Erythroblast (primary cell): Measurements from ENCODE around the gene SLIT1.

Experiments used
- DNase-seq, 2 experiments: peaks; one replicate each; lab custom pipeline; 2025; lab: John Stamatoyannopoulos, UW
- GATA1 ChIP-seq: IDR thresholded peaks from 2 replicates; pipeline ENCODE4 v1.6.1; 2011; ENCODE audit warnings: low read depth, mild to moderate bottlenecking, control low read depth, low read length, moderate library complexity
- POLR2A ChIP-seq: IDR thresholded peaks from 2 replicates; pipeline ENCODE4 v1.6.1; 2011; ENCODE audit warnings: mild to moderate bottlenecking, low read length

Gene SLIT1

DNA sequence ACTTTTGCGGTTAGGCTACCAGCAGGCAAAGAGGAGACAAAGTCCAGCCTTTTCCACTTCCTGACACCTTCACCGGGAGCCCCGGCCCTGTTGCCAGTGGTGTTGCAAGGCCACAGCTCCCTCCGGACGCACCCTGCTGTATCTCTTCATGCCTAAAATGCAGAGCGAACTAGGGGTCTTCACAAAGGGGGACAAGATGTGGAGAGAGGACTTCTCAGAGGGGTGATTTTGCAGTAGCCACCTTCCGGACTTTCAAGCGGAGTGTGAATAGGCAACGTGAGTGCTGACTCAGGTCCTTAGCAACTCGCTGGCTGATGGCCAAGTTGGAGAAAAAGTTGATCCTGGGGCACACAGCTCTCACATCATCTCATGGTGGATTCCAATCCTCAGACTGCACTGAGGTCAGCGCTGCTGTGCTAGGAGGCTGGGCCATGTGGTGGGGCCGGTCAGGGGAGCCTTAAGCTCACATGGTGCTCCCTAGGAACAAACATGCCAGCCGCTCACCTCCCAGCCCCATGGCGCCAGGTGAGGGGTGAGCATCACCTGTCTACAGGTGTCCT lies 187.3 kb downstream of the SLIT1 start:
- TF ChIP-seq POLR2A (no peak), GATA1 (no peak)
- DNase-seq, result peak in 1 of 2 experiments; percentile 19

- TF ChIP-seq GATA1 (no peak), POLR2A (no peak)
- DNase-seq, result no peak
Observed at GRCh38 chr10:96996275-96996965, 189.3 kb downstream of the SLIT1 start.

DNA sequence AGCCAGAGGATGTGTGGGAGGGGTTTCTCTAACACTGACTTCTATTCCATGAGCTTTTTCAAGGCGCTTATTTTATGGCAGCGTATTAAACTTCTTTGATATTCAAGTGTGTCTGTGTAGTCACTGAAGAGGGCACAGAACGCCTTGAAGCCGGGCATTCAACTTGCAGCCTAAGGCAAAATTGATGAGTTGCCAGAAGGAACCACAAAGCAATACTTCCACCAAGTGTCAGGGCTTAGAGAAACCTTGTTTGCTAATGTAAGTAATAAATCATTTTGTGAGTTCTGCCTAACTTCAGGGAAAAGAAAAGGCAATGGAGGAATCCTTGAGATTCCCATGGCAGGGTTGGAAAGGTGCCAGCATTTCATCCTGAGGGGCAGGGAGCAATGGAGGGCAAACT lies 189.9 kb downstream of the SLIT1 start:
- TF ChIP-seq POLR2A (no peak), GATA1 (no peak)
- DNase-seq, result no peak

- DNase-seq, result no peak
- TF ChIP-seq POLR2A (no peak), GATA1 (no peak)
Observed at GRCh38 chr10:96992721-96993120, 193.0 kb downstream of the SLIT1 start.

- DNase-seq, result no peak
- TF ChIP-seq GATA1, result no peak
- no peak for TF ChIP-seq POLR2A
Observed at GRCh38 chr10:96991313-96991841, 194.4 kb downstream of the SLIT1 start.

GRCh38 chr10:96988426-96988825 lies 197.3 kb downstream of the SLIT1 start:
- DNase-seq, result no peak
- TF ChIP-seq GATA1, result no peak
- TF ChIP-seq POLR2A, result no peak

GRCh38 chr10:96987842-96988175 lies 197.9 kb downstream of the SLIT1 start:
- DNase-seq, result no peak
- TF ChIP-seq GATA1 (no peak), POLR2A (no peak)

DNA sequence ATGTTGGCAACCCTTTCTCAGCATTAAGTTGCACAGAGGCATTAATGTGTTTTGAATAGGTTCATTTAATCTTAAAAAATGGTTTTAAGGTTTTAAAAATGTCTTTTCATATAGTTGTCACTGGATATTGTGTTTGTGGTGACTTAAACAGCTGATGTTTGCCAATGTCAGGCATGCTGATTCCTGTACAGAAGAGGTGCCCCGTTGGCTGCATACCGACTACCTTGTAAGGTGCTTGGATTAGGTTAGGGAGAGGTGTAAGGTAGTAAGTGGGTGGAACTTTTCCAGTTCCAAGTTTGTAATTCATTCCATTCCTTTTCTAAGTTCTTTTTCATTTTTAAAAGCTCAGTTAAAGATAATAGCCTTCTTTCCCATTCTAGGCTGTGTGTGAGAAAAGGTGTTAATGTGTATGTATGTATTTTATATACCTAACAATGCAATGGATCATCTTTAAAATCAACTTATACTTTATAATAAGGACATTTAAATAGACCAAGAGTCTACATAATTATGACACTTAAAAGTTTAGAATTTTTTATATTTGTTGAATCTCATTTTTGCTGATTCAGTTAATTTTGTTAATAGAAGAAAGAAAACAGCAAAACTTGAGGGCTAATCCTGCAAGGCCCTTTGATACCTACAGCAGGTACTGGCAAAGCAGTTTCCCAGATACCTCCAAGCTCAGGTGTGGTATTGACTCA lies 198.5 kb downstream of the SLIT1 start:
- no peak for DNase-seq

GRCh38 chr10:96986200-96986856 lies 199.4 kb downstream of the SLIT1 start:
- DNase-seq, result no peak
- TF ChIP-seq POLR2A (no peak), GATA1 (no peak)

More for the DNA sequence above, 198.5 kb downstream of the SLIT1 start:
- TF ChIP-seq GATA1 (no peak), POLR2A (no peak)

DNA sequence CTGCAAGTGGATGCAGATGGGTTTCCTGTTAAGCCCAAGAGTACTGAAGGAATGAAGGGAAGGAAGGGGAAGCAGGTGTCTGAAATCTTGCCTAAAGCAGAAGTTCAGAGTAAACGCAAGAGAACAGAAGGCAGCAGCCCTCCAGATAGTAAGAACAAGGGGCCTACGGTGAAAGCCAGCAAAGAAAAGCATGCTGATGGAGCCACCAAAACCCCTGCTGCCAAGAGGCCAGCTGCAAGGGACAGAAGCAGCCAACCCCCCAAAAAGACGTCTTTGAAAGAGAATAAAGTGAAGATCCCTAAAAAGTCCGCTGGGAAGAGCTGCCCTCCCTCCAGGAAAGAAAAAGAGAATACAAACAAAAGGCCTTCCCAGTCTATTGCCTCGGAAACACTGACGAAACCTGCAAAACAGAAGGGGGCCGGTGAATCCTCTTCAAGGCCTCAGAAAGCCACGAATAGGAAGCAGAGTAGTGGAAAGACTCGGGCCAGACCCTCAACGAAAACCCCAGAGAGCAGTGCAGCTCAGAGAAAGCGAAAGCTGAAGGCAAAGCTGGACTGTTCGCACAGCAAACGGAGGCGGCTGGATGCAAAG lies 201.1 kb downstream of the SLIT1 start:
- TF ChIP-seq POLR2A, result no peak
- no peak for TF ChIP-seq GATA1
- no peak for DNase-seq

GRCh38 chr10:96982149-96982930 lies 203.4 kb downstream of the SLIT1 start:
- TF ChIP-seq POLR2A (no peak), GATA1 (no peak)
- DNase-seq, result no peak

DNA sequence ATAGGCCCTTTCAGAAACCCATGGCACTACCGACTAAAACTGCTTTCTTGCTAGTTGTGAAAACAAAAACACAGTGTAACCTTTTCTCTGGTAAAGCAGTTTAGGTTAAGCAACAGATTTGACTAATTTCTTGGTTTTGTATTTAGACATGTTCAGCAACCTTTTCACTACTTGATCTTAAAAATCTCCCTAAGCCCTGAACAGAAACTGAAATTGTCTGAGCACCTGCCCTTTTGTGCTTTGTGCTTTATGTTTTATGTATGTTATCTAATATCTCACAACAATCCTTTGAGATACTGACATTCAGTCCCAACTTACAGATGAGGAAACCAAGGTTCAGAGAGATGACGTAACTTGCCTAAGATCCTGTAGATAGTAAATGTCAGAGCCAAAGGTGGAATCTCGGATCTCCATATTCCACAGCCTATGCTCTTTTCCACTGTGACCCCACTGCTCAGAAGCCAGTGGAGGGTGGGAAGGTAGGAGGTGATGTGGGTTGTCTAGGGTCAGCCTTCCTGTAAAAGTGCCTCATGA lies 207.1 kb downstream of the SLIT1 start:
- DNase-seq, result no peak
- TF ChIP-seq GATA1, result no peak
- TF ChIP-seq POLR2A, result no peak
